WTC11 (cell line): ENCODE data around the gene CXorf58.
"Not testable (repeated sequence)": the region's sequence is repeated elsewhere in the genome, so short reads cannot be mapped to it uniquely, and the experiment has no call there.

ENCODE experiments used
- ATF3 ChIP-seq: sonication (generic); formaldehyde crosslinking; conservative IDR thresholded peaks from 2 replicates; pipeline ENCODE4 v1.8.1; 2022; ENCODE audit warnings: mild to moderate bottlenecking, missing genetic modification reagents
- CBFB ChIP-seq: sonication (generic); formaldehyde crosslinking; IDR thresholded peaks from 2 replicates; pipeline ENCODE4 v1.8.1; 2022; ENCODE audit warnings: mild to moderate bottlenecking, low read depth, missing genetic modification reagents
- CTCF ChIP-seq: fragments of 200-600 bp; IDR thresholded peaks from 2 replicates; pipeline ENCODE4 v1.8.0; 2022; ENCODE audit warnings: antibody characterized with exemption
- E2F4 ChIP-seq: sonication (generic); formaldehyde crosslinking; IDR thresholded peaks from 2 replicates; pipeline ENCODE4 v1.8.1; 2022; ENCODE audit warnings: low read depth, mild to moderate bottlenecking, moderate library complexity, missing genetic modification reagents, borderline replicate concordance
- FOXJ3 ChIP-seq: sonication (generic); formaldehyde crosslinking; IDR thresholded peaks from 2 replicates; pipeline ENCODE4 v1.9.0; 2021; ENCODE audit warnings: missing genetic modification reagents, mild to moderate bottlenecking, borderline replicate concordance
- JUN ChIP-seq: sonication (generic); formaldehyde crosslinking; IDR thresholded peaks from 2 replicates; pipeline ENCODE4 v1.8.0; 2023; ENCODE audit warnings: mild to moderate bottlenecking, missing genetic modification reagents
- MAX ChIP-seq: sonication (generic); formaldehyde crosslinking; IDR thresholded peaks from 2 replicates; pipeline ENCODE4 v1.8.0; 2022; ENCODE audit warnings: mild to moderate bottlenecking, missing genetic modification reagents
- SMAD3 ChIP-seq: sonication (generic); formaldehyde crosslinking; IDR thresholded peaks from 2 replicates; pipeline ENCODE4 v1.8.0; 2022; ENCODE audit warnings: missing genetic modification reagents, mild to moderate bottlenecking, borderline replicate concordance
- TEAD4 ChIP-seq: sonication (generic); formaldehyde crosslinking; IDR thresholded peaks from 2 replicates; pipeline ENCODE4 v1.8.0; 2022; ENCODE audit warnings: mild to moderate bottlenecking, missing genetic modification reagents
- ZNF416 ChIP-seq: fragments of 250-450 bp; sonication (Bioruptor Pico); IDR thresholded peaks from 2 replicates; pipeline ENCODE4 v1.9.0; 2021; ENCODE audit warnings: mild to moderate bottlenecking, inconsistent platforms

- not testable (repeated sequence) for TF ChIP-seq FOXJ3 (CRISPR knock-in tag); SMAD3; CTCF; ZNF416 (CRISPR knock-in tag); CBFB (CRISPR knock-in tag); ATF3 (CRISPR knock-in tag); TEAD4 (CRISPR knock-in tag); MAX (CRISPR knock-in tag); JUN (CRISPR knock-in tag); E2F4
These were observed 45.9 kb upstream of the CXorf58 start for GRCh38 chrX:23861952-23862351.
